WERI-Rb-1 (cell line): Measurements from ENCODE around the gene NR2F6.

Experiments
- DNase-seq: peaks from one replicate; pipeline ENCODE4 v3.0.0-alpha.2; 2020
- H3K27ac ChIP-seq: fragments of 250-450 bp; sonication (Bioruptor Pico); 2 replicates; pipeline ENCODE4 v1.5.1; 2020; ENCODE audit warnings: mild to moderate bottlenecking, moderate library complexity
- H3K27me3 ChIP-seq: fragments of 250-450 bp; sonication (Bioruptor Pico); 2 replicates; pipeline ENCODE4 v1.5.1; 2021; ENCODE audit warnings: mild to moderate bottlenecking, low read depth, moderate library complexity; ENCODE audit not compliant: insufficient read depth, severe bottlenecking
- H3K36me3 ChIP-seq: fragments of 250-450 bp; sonication (Bioruptor Pico); 2 replicates; pipeline ENCODE4 v1.5.1; 2020; ENCODE audit warnings: mild to moderate bottlenecking, moderate library complexity
- H3K4me3 ChIP-seq: 2 replicates; pipeline ENCODE4 v1.5.1; 2011; ENCODE audit warnings: low read depth, mild to moderate bottlenecking, control low read depth, low read length
- H3K9me3 ChIP-seq: fragments of 250-450 bp; sonication (Bioruptor Pico); 2 replicates; pipeline ENCODE4 v1.5.1; 2021; ENCODE audit warnings: mild to moderate bottlenecking, moderate library complexity; ENCODE audit not compliant: severe bottlenecking
- TF ChIP-seq, protein P1 (sequence below): IDR thresholded peaks from 2 replicates; pipeline ENCODE4 v1.5.1; 2011; ENCODE audit warnings: low read depth, mild to moderate bottlenecking, control low read depth, inconsistent platforms, low read length

The NR2F6 gene

DNA sequence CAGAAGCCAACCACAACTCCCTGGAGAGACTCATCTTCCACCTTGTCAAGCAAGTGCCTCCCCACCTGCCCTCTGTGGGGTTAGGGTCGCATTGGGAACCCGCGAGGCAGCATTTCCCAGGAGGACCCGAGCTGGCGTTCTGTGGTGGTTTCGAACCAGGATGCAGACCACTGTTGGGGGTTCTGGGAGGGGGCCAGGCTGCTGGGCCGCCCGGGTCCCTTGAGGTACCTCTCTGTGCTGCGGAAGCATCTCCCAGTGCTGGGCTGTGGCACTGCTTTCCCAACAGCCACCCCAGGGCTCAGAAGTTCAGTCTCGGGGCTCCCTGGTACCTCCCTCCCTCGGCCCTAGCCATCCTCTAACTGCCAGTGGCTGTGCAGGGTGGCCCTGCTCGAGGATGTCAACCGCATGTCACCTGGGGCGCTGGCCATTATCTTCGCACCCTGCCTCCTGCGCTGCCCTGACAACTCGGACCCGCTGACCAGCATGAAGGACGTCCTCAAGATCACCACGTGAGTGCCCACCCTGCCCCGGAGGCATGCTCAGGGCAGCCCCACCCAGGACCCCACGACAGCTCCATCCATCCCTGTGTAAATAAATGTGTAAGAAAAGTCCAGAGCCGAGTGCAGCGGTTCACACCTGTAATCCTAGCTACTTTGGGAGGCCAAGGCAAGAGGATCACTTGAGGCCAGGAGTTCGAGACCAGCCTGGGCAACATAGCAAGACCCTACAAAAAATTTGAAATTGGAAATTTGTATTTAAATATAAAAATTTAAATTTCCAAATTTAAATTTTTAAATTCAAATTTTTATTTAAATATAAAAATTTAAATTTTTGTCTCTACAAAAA is 38.8 kb downstream of the NR2F6 start:
- no peak overlapping the region for H3K27ac ChIP-seq
- no peaks in the 10 kb centered on the region for H3K9me3 ChIP-seq
- no peak overlapping the region for H3K4me3 ChIP-seq
- H3K36me3 ChIP-seq = peaks cover 48% of the 10 kb centered on the region
- no peaks in the 10 kb centered on the region for H3K27me3 ChIP-seq
- TF ChIP-seq, protein P1, sequence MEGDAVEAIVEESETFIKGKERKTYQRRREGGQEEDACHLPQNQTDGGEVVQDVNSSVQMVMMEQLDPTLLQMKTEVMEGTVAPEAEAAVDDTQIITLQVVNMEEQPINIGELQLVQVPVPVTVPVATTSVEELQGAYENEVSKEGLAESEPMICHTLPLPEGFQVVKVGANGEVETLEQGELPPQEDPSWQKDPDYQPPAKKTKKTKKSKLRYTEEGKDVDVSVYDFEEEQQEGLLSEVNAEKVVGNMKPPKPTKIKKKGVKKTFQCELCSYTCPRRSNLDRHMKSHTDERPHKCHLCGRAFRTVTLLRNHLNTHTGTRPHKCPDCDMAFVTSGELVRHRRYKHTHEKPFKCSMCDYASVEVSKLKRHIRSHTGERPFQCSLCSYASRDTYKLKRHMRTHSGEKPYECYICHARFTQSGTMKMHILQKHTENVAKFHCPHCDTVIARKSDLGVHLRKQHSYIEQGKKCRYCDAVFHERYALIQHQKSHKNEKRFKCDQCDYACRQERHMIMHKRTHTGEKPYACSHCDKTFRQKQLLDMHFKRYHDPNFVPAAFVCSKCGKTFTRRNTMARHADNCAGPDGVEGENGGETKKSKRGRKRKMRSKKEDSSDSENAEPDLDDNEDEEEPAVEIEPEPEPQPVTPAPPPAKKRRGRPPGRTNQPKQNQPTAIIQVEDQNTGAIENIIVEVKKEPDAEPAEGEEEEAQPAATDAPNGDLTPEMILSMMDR = no peak
- DNase-seq = no peak

DNA sequence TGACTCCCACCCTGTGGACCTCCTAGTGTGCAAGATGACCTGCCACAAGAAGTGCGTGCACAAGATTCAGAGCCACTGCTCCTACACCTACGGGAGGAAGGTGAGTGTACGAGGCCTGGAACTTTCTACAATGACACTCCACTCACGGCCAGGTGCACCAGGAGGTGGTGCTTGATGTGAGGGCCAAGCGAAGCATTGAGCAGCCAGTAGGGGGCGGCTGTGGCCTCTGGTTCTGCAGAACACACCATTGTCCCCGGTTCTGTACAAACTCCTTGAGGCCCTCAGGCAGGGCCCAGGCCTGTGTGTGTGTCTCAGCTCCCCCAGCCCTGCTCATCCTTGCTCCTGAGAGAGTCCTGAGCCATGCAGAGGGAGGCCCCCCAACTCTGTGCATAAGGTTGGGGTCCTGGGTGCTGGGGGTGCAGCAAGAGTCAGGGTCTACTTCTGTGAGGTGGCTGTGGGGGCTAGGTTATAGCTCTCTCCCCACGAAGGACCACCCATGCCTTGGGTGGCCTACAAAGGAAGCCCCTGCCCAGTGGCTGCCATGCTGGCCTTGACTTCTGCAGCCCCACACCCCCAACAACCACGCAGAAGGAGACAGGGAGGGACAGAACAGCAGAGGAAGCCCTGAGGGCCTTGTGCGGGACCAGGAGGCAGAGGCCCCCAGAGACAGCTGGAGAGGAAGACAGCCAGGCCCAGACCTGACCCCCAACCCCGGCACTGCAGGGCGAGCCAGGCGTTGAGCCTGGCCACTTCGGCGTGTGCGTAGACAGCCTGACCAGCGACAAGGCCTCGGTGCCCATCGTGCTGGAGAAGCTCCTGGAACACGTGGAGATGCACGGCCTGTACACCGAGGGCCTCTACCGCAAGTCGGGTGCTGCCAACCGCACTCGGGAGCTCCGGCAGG is 40.2 kb downstream of the NR2F6 start:
- H3K27me3 ChIP-seq = no peaks in the 10 kb centered on the region
- peak overlapping the region; percentile 45 for H3K27ac ChIP-seq

DNA sequence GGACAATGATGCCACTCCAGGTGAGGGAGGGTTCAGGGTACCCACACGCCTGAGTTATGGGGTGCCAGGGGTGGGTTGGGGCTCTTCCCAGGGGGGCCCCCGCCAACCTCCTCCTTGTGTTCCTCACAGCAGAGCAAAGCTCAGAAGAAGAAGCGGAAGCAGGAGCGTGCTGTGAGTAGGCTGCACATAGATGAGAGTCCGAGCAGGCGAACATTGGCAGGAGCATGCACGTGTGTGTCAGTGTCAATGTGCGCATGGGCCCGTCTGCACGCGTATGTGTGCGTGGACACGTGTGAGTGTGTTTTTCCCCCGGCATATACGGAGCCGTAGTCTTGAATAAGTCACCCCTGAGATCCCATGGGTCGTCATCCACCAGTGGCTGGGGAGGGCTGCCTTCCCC is 43.0 kb downstream of the NR2F6 start:
- peaks cover 64% of the 10 kb centered on the region for H3K36me3 ChIP-seq

More for the DNA sequence above, 40.2 kb downstream of the NR2F6 start:
- Histone ChIP-seq H3K4me3 (no peak overlapping the region), H3K9me3 (no peaks in the 10 kb centered on the region), H3K36me3 (peaks cover 62% of the 10 kb centered on the region)
- TF ChIP-seq, protein P1 = peak; percentile 96
- DNase-seq = peak; percentile 80

GRCh38 chr19:17202249-17202648 is 43.5 kb downstream of the NR2F6 start:
- no peaks in the 10 kb centered on the region for H3K27me3 ChIP-seq
- H3K9me3 ChIP-seq = no peaks in the 10 kb centered on the region
- no peak for DNase-seq
- H3K4me3 ChIP-seq = no peak overlapping the region
- H3K27ac ChIP-seq = no peak overlapping the region
- H3K36me3 ChIP-seq = peaks cover 66% of the 10 kb centered on the region
- TF ChIP-seq, protein P1 = no peak

More for the DNA sequence above, 43.0 kb downstream of the NR2F6 start:
- Histone ChIP-seq H3K27me3 (no peaks in the 10 kb centered on the region), H3K9me3 (no peaks in the 10 kb centered on the region), H3K4me3 (no peak overlapping the region), H3K27ac (no peak overlapping the region)
- TF ChIP-seq, protein P1 = no peak
- no peak for DNase-seq

DNA sequence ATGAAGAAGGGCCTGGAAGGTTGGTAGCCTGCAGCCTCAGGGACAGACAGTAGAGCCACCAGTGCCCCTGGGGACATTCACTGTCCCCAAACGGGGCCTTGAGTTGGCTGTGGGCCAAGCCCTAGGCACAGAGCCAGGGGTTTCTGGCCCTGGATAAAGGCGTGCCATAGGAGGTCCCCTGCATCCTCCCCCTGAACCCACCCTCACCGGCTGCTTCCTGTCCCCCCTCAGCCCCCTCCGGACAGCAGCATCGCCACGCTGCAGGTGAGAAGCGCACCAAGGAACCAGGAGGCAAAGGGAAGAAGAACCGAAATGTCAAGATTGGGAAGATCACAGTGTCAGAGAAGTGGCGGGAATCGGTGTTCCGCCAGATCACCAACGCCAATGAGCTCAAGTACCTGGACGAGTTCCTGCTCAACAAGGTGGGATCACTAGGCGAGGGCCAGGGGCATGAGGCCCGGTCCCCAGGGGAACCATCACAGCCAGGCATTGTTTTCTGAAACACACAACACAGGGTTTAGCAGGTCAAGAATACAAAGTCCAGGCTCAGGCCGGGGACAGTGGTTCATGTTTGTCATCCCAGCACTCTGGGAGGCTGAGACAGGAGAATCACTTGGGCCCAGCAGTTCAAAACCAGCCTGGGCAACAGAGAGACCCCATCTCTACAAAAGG is 45.2 kb downstream of the NR2F6 start:
- Histone ChIP-seq H3K27ac (no peak overlapping the region), H3K9me3 (no peaks in the 10 kb centered on the region), H3K27me3 (no peaks in the 10 kb centered on the region), H3K4me3 (no peak overlapping the region), H3K36me3 (peaks cover 56% of the 10 kb centered on the region)
- TF ChIP-seq, protein P1 = no peak
- no peak for DNase-seq
